PFSK-1 (cell line): ENCODE measurements around the gene TEX2.

Experiments used
- FOXP2 ChIP-seq: optimal IDR thresholded peaks from 2 replicates; pipeline ENCODE3; 2011; ENCODE audit warnings: borderline replicate concordance, control low read depth, inconsistent platforms; ENCODE audit not compliant: insufficient read depth; ENCODE audit errors: extremely low read length, extremely low read depth
- POLR2AphosphoS5 ChIP-seq: IDR thresholded peaks from 2 replicates; pipeline ENCODE4 v1.6.1; 2012; ENCODE audit warnings: low read depth, mild to moderate bottlenecking, control low read depth, low read length, moderate library complexity
- SIN3A ChIP-seq: IDR thresholded peaks from 2 replicates; pipeline ENCODE4 v1.6.1; 2012; ENCODE audit warnings: mild to moderate bottlenecking, low read length, moderate library complexity, borderline replicate concordance; ENCODE audit not compliant: insufficient read depth
- TAF1 ChIP-seq: IDR thresholded peaks from 2 replicates; pipeline ENCODE4 v1.6.1; 2012; ENCODE audit warnings: low read length, control low read depth, borderline replicate concordance; ENCODE audit not compliant: insufficient read depth
- TF ChIP-seq, protein P1 (sequence below), 2 experiments: IDR thresholded peaks; 2 replicates each; pipeline versions ENCODE4 v1.6.1 to v1.8.0; 2011 to 2012; ENCODE audit warnings: low read depth in 2 of 2, low read length in 2 of 2, control low read depth in 1 of 2, inconsistent platforms in 1 of 2, mild to moderate bottlenecking in 1 of 2, moderate library complexity in 1 of 2; ENCODE audit not compliant: insufficient read depth in 1 of 2

The TEX2 gene

DNA sequence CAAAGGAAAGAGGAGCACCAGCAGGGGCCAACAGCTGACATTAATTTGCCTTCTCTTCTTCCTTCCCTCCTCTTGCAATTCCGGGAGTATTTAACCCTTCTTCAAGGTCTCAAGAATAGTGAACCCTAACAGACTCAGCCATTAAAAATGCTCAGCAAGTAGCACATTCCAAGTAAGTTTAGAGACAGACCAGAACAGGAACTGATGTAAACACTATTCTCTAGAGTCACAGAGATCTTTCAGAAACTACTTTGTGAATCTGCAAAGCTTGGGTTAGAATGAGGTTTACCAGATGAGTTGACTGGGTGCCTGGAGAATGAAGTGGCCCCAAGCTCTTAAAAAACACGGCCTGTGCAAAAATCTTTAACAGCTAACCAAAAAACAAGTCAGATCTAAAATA, 50.9 kb downstream of the TEX2 start:
- TF ChIP-seq TAF1 (no peak), POLR2AphosphoS5 (no peak), SIN3A (no peak), FOXP2 (no peak)
- TF ChIP-seq, protein P1, sequence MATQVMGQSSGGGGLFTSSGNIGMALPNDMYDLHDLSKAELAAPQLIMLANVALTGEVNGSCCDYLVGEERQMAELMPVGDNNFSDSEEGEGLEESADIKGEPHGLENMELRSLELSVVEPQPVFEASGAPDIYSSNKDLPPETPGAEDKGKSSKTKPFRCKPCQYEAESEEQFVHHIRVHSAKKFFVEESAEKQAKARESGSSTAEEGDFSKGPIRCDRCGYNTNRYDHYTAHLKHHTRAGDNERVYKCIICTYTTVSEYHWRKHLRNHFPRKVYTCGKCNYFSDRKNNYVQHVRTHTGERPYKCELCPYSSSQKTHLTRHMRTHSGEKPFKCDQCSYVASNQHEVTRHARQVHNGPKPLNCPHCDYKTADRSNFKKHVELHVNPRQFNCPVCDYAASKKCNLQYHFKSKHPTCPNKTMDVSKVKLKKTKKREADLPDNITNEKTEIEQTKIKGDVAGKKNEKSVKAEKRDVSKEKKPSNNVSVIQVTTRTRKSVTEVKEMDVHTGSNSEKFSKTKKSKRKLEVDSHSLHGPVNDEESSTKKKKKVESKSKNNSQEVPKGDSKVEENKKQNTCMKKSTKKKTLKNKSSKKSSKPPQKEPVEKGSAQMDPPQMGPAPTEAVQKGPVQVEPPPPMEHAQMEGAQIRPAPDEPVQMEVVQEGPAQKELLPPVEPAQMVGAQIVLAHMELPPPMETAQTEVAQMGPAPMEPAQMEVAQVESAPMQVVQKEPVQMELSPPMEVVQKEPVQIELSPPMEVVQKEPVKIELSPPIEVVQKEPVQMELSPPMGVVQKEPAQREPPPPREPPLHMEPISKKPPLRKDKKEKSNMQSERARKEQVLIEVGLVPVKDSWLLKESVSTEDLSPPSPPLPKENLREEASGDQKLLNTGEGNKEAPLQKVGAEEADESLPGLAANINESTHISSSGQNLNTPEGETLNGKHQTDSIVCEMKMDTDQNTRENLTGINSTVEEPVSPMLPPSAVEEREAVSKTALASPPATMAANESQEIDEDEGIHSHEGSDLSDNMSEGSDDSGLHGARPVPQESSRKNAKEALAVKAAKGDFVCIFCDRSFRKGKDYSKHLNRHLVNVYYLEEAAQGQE (IDR thresholded peaks at IDR 0.05; ENCODE audit: insufficient read depth in 1 of 2, low read depth in 2 of 2, low read length in 2 of 2): no peak

DNA sequence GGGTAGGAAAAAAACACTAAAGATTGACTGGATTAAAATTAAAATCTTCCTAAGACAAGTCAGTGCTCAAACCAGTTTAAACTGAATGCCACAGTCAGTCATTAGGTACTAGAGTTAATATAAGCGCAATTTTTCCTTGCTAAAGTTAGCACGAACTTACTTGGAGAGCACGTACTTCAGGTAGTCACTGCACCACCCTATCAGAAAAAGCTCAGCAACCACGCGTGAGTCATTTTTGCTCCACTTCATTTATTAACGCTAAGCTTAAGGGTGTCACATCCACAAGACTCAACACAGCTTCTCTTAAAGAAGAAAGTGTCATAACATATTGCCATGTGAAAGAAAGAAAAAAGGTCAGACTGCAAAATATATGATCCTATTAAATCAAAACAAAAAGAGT, 53.1 kb downstream of the TEX2 start:
- TF ChIP-seq TAF1: no peak
- TF ChIP-seq, protein P1 (IDR thresholded peaks at IDR 0.05; ENCODE audit: insufficient read depth in 1 of 2, low read depth in 2 of 2, low read length in 2 of 2): no peak
- no peak for TF ChIP-seq SIN3A
- TF ChIP-seq POLR2AphosphoS5: no peak
- TF ChIP-seq FOXP2: no peak

DNA sequence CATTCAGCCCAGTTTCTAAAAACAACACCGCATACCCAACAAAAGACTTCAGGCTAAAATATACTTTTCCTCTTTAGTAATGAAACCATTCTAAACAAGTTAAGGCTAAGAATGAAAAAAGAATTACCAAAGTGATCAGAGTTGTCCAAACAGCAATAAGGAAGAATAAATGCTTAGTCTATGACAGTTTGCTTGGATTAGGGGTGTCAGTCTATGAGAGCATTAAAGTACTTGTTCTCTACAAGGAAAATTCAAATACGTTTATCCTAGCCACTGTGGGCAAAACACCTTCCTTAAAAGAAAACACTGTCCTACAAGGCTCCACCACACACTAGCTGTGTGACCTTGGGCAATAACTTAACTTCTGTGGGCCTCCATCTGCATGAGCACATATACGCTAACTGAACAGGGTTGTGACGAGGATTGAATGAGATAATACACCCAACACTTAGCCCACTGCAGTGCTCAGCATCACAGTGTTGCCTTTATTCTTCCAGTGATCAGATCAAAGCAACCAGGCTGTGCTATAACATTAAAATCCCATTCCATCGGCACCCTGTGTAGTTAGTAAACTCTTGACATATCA, 53.6 kb downstream of the TEX2 start:
- TF ChIP-seq, protein P1 (IDR thresholded peaks at IDR 0.05; ENCODE audit: insufficient read depth in 1 of 2, low read depth in 2 of 2, low read length in 2 of 2): no peak
- TF ChIP-seq FOXP2 (no peak), TAF1 (no peak), SIN3A (no peak), POLR2AphosphoS5 (no peak)

DNA sequence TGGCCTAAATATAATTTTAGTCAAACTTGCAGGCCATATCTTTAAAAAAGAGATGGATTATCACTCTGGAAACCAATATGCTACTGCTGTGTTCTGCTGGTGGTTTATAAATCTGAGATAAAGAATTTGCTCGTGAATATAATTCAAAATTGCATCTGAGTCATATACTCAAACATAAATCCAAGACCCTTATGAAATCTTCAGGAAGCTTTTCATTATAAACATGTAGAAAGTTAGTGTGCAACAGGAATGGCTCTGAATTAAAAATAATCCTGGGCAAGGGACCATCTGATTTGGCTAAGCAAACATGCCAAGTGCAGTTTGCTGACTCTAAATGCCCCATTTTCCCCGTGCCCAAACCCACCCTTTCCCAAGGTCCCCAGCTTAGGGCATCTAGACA, 57.3 kb downstream of the TEX2 start:
- TF ChIP-seq FOXP2 (no peak), POLR2AphosphoS5 (no peak), TAF1 (no peak), SIN3A (no peak)
- TF ChIP-seq, protein P1 (IDR thresholded peaks at IDR 0.05; ENCODE audit: insufficient read depth in 1 of 2, low read depth in 2 of 2, low read length in 2 of 2): no peak

DNA sequence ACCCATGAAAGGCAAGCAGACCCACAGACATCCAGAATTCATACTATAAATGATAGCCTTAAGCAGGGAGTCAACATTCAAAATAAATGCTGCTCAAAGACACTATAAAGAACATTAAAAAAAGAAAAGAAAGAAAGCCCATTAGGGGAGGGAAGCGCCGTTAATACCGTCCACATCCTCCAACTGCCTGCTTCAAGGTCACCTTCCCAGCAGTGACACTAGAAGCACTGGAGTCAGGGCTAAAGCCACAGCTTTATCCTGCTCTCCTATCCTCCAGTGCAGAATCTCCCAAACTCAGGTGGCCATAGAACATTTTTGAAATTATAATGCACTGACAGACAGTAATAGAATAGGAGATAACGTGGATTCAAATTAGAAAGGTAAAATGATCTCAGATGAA, 59.4 kb downstream of the TEX2 start:
- no peak for TF ChIP-seq SIN3A
- TF ChIP-seq TAF1: no peak
- no peak for TF ChIP-seq POLR2AphosphoS5
- no peak for TF ChIP-seq FOXP2
- TF ChIP-seq, protein P1 (IDR thresholded peaks at IDR 0.05; ENCODE audit: insufficient read depth in 1 of 2, low read depth in 2 of 2, low read length in 2 of 2): no peak
